ENCODE measurements around the gene SEZ6L2. TPM values are rescaled to one million over a fixed set of nuclear protein-coding genes. Genes with fewer than 3 reads are reported as not detected.

SEZ6L2 gene
- total and polyA plus RNA-seq, 9 of the 15 experiments (the other 6 are each of a cell fraction or from before 2014, with no cell fraction given): 0.10 to 2.1 (median 0.72) TPM

DNA sequence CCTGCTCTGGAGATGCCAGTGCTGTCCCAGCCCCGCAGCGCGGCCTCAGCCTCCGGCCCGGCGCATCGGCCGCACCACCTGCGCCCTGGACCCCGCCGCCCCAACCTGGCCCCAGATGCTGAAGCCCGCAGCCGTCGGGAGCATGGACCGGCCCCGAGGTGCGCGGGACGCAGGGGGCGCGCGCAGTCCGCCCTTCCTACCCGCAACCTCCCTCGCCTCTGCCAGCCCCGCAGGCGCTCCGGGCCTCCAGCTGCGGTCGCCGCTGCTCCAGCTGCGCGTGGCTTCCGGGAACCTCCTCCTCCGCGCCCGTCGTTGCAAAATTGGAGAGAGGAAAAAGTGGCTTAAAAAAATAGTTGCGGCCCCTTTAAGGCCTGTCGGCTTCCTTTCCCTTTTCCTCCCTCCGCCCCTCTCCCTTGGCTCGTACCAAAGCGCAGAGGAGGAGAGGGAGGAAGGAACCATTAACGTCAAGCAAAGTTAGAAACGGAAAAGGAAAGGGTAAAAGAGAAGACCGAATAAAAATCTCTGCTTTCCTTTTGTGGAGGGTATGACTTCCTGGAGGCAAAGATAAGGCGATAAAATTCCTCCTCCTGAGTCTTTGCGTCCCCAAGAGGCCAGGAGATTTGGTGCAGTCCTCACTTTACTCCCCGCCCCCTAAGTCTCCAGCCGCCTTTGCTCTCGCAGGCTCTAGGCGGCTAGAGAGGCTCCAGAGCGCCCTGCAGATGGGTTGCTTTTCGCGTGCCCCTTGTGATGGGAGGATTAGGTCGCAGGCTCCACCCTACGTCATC, 36.3 kb downstream of the SEZ6L2 start, which contains the start of gene CDIPT (continued):
- TF ChIP-seq, protein P1, sequence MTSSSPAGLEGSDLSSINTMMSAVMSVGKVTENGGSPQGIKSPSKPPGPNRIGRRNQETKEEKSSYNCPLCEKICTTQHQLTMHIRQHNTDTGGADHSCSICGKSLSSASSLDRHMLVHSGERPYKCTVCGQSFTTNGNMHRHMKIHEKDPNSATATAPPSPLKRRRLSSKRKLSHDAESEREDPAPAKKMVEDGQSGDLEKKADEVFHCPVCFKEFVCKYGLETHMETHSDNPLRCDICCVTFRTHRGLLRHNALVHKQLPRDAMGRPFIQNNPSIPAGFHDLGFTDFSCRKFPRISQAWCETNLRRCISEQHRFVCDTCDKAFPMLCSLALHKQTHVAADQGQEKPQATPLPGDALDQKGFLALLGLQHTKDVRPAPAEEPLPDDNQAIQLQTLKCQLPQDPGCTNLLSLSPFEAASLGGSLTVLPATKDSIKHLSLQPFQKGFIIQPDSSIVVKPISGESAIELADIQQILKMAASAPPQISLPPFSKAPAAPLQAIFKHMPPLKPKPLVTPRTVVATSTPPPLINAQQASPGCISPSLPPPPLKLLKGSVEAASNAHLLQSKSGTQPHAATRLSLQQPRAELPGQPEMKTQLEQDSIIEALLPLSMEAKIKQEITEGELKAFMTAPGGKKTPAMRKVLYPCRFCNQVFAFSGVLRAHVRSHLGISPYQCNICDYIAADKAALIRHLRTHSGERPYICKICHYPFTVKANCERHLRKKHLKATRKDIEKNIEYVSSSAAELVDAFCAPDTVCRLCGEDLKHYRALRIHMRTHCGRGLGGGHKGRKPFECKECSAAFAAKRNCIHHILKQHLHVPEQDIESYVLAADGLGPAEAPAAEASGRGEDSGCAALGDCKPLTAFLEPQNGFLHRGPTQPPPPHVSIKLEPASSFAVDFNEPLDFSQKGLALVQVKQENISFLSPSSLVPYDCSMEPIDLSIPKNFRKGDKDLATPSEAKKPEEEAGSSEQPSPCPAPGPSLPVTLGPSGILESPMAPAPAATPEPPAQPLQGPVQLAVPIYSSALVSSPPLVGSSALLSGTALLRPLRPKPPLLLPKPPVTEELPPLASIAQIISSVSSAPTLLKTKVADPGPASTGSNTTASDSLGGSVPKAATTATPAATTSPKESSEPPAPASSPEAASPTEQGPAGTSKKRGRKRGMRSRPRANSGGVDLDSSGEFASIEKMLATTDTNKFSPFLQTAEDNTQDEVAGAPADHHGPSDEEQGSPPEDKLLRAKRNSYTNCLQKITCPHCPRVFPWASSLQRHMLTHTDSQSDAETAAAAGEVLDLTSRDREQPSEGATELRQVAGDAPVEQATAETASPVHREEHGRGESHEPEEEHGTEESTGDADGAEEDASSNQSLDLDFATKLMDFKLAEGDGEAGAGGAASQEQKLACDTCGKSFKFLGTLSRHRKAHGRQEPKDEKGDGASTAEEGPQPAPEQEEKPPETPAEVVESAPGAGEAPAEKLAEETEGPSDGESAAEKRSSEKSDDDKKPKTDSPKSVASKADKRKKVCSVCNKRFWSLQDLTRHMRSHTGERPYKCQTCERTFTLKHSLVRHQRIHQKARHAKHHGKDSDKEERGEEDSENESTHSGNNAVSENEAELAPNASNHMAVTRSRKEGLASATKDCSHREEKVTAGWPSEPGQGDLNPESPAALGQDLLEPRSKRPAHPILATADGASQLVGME (CRISPR knock-in tag; IDR thresholded peaks at IDR 0.05): peak; percentile 36; the same call in 1 of the 2 replicates
- TF ChIP-seq, protein P2, sequence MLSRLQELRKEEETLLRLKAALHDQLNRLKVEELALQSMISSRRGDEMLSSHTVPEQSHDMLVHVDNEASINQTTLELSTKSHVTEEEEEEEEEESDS (CRISPR knock-in tag; IDR thresholded peaks at IDR 0.05): no peak
- TF ChIP-seq ZNF212 (CRISPR knock-in tag; IDR thresholded peaks at IDR 0.05): no peak
- TF ChIP-seq ZNF644 (tag; IDR thresholded peaks at IDR 0.05; ENCODE audit: low read depth): no peak
- no peak for TF ChIP-seq CCNT2 (IDR thresholded peaks at IDR 0.05; ENCODE audit: borderline replicate concordance, extremely low read depth, insufficient read length, low read depth, low read length)
- TF ChIP-seq TBP (optimal IDR thresholded peaks at IDR 0.05; ENCODE audit: low read depth, low read length): peak; percentile 53
- TF ChIP-seq, protein P3, sequence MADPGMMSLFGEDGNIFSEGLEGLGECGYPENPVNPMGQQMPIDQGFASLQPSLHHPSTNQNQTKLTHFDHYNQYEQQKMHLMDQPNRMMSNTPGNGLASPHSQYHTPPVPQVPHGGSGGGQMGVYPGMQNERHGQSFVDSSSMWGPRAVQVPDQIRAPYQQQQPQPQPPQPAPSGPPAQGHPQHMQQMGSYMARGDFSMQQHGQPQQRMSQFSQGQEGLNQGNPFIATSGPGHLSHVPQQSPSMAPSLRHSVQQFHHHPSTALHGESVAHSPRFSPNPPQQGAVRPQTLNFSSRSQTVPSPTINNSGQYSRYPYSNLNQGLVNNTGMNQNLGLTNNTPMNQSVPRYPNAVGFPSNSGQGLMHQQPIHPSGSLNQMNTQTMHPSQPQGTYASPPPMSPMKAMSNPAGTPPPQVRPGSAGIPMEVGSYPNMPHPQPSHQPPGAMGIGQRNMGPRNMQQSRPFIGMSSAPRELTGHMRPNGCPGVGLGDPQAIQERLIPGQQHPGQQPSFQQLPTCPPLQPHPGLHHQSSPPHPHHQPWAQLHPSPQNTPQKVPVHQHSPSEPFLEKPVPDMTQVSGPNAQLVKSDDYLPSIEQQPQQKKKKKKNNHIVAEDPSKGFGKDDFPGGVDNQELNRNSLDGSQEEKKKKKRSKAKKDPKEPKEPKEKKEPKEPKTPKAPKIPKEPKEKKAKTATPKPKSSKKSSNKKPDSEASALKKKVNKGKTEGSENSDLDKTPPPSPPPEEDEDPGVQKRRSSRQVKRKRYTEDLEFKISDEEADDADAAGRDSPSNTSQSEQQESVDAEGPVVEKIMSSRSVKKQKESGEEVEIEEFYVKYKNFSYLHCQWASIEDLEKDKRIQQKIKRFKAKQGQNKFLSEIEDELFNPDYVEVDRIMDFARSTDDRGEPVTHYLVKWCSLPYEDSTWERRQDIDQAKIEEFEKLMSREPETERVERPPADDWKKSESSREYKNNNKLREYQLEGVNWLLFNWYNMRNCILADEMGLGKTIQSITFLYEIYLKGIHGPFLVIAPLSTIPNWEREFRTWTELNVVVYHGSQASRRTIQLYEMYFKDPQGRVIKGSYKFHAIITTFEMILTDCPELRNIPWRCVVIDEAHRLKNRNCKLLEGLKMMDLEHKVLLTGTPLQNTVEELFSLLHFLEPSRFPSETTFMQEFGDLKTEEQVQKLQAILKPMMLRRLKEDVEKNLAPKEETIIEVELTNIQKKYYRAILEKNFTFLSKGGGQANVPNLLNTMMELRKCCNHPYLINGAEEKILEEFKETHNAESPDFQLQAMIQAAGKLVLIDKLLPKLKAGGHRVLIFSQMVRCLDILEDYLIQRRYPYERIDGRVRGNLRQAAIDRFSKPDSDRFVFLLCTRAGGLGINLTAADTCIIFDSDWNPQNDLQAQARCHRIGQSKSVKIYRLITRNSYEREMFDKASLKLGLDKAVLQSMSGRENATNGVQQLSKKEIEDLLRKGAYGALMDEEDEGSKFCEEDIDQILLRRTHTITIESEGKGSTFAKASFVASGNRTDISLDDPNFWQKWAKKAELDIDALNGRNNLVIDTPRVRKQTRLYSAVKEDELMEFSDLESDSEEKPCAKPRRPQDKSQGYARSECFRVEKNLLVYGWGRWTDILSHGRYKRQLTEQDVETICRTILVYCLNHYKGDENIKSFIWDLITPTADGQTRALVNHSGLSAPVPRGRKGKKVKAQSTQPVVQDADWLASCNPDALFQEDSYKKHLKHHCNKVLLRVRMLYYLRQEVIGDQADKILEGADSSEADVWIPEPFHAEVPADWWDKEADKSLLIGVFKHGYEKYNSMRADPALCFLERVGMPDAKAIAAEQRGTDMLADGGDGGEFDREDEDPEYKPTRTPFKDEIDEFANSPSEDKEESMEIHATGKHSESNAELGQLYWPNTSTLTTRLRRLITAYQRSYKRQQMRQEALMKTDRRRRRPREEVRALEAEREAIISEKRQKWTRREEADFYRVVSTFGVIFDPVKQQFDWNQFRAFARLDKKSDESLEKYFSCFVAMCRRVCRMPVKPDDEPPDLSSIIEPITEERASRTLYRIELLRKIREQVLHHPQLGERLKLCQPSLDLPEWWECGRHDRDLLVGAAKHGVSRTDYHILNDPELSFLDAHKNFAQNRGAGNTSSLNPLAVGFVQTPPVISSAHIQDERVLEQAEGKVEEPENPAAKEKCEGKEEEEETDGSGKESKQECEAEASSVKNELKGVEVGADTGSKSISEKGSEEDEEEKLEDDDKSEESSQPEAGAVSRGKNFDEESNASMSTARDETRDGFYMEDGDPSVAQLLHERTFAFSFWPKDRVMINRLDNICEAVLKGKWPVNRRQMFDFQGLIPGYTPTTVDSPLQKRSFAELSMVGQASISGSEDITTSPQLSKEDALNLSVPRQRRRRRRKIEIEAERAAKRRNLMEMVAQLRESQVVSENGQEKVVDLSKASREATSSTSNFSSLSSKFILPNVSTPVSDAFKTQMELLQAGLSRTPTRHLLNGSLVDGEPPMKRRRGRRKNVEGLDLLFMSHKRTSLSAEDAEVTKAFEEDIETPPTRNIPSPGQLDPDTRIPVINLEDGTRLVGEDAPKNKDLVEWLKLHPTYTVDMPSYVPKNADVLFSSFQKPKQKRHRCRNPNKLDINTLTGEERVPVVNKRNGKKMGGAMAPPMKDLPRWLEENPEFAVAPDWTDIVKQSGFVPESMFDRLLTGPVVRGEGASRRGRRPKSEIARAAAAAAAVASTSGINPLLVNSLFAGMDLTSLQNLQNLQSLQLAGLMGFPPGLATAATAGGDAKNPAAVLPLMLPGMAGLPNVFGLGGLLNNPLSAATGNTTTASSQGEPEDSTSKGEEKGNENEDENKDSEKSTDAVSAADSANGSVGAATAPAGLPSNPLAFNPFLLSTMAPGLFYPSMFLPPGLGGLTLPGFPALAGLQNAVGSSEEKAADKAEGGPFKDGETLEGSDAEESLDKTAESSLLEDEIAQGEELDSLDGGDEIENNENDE (IDR thresholded peaks at IDR 0.05; ENCODE audit: low read depth, low read length): no peak
- no peak for TF ChIP-seq ZNF3 (CRISPR knock-in tag; IDR thresholded peaks at IDR 0.05)
- no peak for TF ChIP-seq BRD9 (IDR thresholded peaks at IDR 0.05; ENCODE audit: low read depth, partially characterized antibody)

Data from K562 (cell line).